ENCODE results near the gene CCDC9B. TPM values are rescaled to one million over a fixed set of nuclear protein-coding genes. Genes with fewer than 3 reads are reported as not detected.

CCDC9B gene
- total and polyA plus RNA-seq, 8 donors, result 0.58 to 39.3 (median 11.3) TPM

DNA sequence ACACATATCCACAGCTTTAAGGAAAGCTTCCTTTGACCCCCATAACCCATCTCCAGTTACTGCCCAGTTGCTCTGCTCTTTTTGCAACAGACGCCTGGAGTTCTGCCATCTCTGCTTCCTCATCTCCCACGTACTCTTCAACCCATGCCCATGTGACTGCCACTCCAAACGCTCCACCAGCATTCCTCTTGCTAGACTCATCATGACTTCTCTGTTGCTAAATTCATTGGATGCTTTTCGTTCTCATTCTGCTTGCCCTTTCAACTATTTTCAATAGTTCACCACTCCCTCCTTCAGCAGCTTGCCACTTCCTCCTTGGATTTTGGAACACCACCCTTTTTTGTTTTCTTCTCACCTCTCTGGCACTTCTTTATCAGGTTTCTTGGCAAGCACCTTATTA, 39.1 kb upstream of the CCDC9B start:
- peak overlapping the region in 4 of 5 donors; percentile 16 to 56 (median 18) for H3K27ac ChIP-seq
- H3K9me3 ChIP-seq, result no peaks in the 10 kb centered on the region
- peak in 1 of 2 donors; percentile 62 for DNase-seq
- no peaks in the 10 kb centered on the region for H3K27me3 ChIP-seq
- TF ChIP-seq POLR2A (IDR thresholded peaks at IDR 0.05) (no peak), POLR2AphosphoS5 (IDR thresholded peaks at IDR 0.05) (peak in 1 of 3 donors; percentile 74)
- no peak overlapping the region for H3K4me3 ChIP-seq
- no peaks in the 10 kb centered on the region for H3K36me3 ChIP-seq
- intact Hi-C loops (cut with DNase I; ENCODE audit: low total_unique reads), result no loop called here
- whole genome bisulfite sequencing, 5 donors, result 9 to 17% (median 9%) methylated on average over 4 of the region's 4 CpGs
- H3K4me1 ChIP-seq, result peaks cover 20 to 40% (median 32%) of the 10 kb centered on the region in 4 donors

DNA sequence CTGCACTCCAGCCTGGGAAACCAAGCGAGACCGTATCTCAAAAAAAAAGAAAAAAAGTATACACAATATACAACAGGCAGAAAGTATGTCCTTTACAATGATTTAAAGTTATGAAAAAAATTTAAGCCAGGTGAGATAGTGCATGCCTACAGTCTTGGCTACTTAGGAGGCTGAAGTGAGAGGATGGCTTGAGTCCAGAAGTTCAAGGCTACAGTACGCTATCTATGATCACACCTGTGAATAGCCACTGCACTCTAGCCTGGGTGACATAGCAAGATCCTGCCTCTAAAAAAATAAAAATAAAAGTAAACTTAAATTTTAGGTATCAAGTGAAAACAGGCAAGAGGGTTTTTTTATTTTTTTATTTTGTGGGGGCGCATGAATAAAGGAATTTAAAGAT, 38.6 kb upstream of the CCDC9B start:
- H3K27me3 ChIP-seq, result no peaks in the 10 kb centered on the region
- peak overlapping the region in 1 of 5 donors; percentile 56 for H3K27ac ChIP-seq
- H3K4me3 ChIP-seq, result no peak overlapping the region
- intact Hi-C loops (cut with DNase I; ENCODE audit: low total_unique reads), result no loop called here
- 79 to 88% (median 81%) methylated on average over 4 of the region's 4 CpGs for WGBS, 5 donors
- TF ChIP-seq EP300 (IDR thresholded peaks at IDR 0.05), result no peak
- no peak for TF ChIP-seq POLR2AphosphoS5 (IDR thresholded peaks at IDR 0.05)
- TF ChIP-seq, protein P1, sequence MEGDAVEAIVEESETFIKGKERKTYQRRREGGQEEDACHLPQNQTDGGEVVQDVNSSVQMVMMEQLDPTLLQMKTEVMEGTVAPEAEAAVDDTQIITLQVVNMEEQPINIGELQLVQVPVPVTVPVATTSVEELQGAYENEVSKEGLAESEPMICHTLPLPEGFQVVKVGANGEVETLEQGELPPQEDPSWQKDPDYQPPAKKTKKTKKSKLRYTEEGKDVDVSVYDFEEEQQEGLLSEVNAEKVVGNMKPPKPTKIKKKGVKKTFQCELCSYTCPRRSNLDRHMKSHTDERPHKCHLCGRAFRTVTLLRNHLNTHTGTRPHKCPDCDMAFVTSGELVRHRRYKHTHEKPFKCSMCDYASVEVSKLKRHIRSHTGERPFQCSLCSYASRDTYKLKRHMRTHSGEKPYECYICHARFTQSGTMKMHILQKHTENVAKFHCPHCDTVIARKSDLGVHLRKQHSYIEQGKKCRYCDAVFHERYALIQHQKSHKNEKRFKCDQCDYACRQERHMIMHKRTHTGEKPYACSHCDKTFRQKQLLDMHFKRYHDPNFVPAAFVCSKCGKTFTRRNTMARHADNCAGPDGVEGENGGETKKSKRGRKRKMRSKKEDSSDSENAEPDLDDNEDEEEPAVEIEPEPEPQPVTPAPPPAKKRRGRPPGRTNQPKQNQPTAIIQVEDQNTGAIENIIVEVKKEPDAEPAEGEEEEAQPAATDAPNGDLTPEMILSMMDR (IDR thresholded peaks at IDR 0.05), result no peak
- no peak for TF ChIP-seq POLR2A (IDR thresholded peaks at IDR 0.05)
- H3K9me3 ChIP-seq, result no peaks in the 10 kb centered on the region
- H3K4me1 ChIP-seq, result peaks cover 20 to 35% (median 31%) of the 10 kb centered on the region in 4 donors
- no peaks in the 10 kb centered on the region for H3K36me3 ChIP-seq
- no peak for DNase-seq

DNA sequence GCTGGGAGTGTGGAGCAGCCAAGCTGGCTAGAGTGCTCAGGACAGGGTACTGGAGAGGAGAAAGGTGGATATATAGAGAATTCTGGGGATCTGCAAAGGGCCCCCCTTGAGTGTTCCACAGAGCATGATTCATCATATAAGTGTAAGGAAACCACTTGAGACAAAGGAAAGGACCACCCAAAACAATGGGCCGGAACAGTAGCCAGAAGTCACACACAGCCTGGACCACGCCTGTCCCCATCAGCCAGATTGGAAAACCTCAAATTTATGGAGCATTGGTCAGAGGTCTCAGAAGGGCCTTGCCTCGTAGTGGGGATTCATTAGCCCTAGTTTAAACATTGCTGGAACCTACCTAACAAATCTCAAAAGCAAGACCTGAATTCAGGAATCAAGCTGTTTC, 36.9 kb upstream of the CCDC9B start:
- H3K27ac ChIP-seq, result no peak overlapping the region
- H3K4me1 ChIP-seq, result peaks cover 6 to 23% (median 14%) of the 10 kb centered on the region in 4 donors
- no peak overlapping the region for H3K4me3 ChIP-seq
- no peaks in the 10 kb centered on the region for H3K9me3 ChIP-seq
- no peaks in the 10 kb centered on the region for H3K27me3 ChIP-seq
- intact Hi-C loops (cut with DNase I; ENCODE audit: low total_unique reads), result no loop called here
- no peak for TF ChIP-seq EP300 (IDR thresholded peaks at IDR 0.05)
- no peak for TF ChIP-seq POLR2A (IDR thresholded peaks at IDR 0.05)
- TF ChIP-seq, protein P1 (IDR thresholded peaks at IDR 0.05), result no peak
- no peak for TF ChIP-seq POLR2AphosphoS5 (IDR thresholded peaks at IDR 0.05)
- 74 to 83% (median 79%) methylated on average over 3 of the region's 3 CpGs for WGBS, 5 donors
- no peaks in the 10 kb centered on the region for H3K36me3 ChIP-seq
- DNase-seq, result no peak

DNA sequence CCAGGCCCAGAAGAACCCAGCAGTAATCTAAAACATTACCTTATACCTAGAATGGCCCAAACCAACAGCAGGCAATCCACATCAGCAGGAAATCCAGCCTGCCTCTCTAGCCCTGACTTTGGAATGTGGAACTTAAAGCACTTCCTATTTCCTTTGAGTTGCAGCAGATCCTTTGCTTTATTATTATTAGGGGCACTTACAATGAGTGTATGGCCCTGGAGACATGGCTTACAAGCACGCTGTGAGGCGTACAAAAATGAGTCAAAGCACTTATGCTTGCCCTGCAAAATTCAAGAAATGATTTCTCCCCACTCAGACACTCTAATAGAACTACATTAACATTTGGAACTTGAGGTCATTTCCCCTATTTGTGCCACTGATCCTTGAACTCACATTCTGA, 32.2 kb upstream of the CCDC9B start:
- no peak overlapping the region for H3K27ac ChIP-seq
- no peaks in the 10 kb centered on the region for H3K36me3 ChIP-seq
- peaks cover 5 to 8% (median 6%) of the 10 kb centered on the region in 4 donors for H3K4me1 ChIP-seq
- no peak overlapping the region for H3K4me3 ChIP-seq
- no peak for DNase-seq
- no peaks in the 10 kb centered on the region for H3K9me3 ChIP-seq
- H3K27me3 ChIP-seq, result no peaks in the 10 kb centered on the region
- no peak for TF ChIP-seq POLR2A (IDR thresholded peaks at IDR 0.05)
- no peak for TF ChIP-seq POLR2AphosphoS5 (IDR thresholded peaks at IDR 0.05)
- no peak for TF ChIP-seq EP300 (IDR thresholded peaks at IDR 0.05)
- TF ChIP-seq, protein P1 (IDR thresholded peaks at IDR 0.05), result no peak
- 45 to 73% (median 65%) methylated on average over 2 of the region's 2 CpGs for WGBS, 5 donors
- intact Hi-C loops (cut with DNase I; ENCODE audit: low total_unique reads), result no loop called here

DNA sequence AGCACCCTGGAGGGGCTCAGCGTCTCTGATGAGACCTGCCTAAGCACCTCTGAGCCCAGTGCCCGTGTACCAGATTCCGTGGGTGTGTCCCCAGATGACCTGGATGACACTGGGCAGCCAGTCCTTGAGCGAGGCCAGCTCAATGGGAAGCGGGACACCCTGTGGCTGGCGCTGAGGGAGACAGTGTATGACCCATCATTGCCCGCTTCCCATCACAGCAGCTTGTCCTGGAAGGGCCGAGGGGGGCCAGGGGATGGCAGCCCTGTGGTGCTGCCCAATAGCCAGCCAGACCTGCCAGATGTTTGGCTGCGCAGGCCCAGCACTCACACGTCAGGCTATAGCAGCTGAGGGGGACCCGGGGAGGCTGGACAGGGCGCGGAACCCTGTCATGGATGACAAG, 29.2 kb upstream of the CCDC9B start:
- no peak overlapping the region for H3K27ac ChIP-seq
- TF ChIP-seq POLR2A (IDR thresholded peaks at IDR 0.05) (no peak), POLR2AphosphoS5 (IDR thresholded peaks at IDR 0.05) (no peak), EP300 (IDR thresholded peaks at IDR 0.05) (no peak)
- TF ChIP-seq, protein P1 (IDR thresholded peaks at IDR 0.05), result no peak
- intact Hi-C loops (cut with DNase I; ENCODE audit: low total_unique reads), result loop anchor here (10.0 kb wide), 1 partner anchor 45 kb away; no protein-coding TSS in a partner anchor
- H3K4me1 ChIP-seq, result peaks cover 17 to 25% (median 23%) of the 10 kb centered on the region in 4 donors
- no peaks in the 10 kb centered on the region for H3K27me3 ChIP-seq
- no peak overlapping the region for H3K4me3 ChIP-seq
- H3K9me3 ChIP-seq, result no peaks in the 10 kb centered on the region
- 87 to 93% (median 89%) methylated on average over 12 to 13 of the region's 13 CpGs for WGBS, 5 donors
- no peaks in the 10 kb centered on the region for H3K36me3 ChIP-seq
- no peak for DNase-seq

All from stomach (tissue), 9 donors.